HG03432 (cell line): Measurements from ENCODE around the gene TMEM200C.

Source experiments
- ATAC-seq: cut with Tn5 transposase; IDR thresholded peaks from one replicate; pipeline ENCODE4 v1.9.1; 2021; ENCODE audit warnings: mild to moderate bottlenecking, moderate library complexity; ENCODE audit not compliant: unreplicated experiment

Gene TMEM200C

DNA sequence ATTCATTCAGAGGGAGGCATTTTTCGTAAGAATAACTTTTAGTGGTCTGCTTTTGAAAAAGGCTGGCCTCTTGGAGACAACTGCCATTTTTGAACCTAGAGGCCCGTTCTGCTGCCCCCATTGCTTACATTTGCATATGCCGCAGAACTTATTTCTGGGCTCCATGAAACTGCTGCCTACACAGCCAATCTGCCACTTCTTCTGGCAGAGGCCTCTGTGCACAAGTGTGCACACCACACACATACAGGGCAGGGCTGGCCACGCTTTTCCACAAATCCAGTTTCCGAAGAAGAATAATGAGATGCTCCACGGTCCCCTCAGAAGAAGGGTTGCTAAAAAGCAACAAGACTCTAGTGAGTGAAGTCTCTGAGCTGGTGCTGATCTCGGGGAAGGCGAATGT, 56.2 kb downstream of the TMEM200C start:
- ATAC-seq: no peak
